HCT116 (cell line): Measurements from ENCODE around the gene ARL2BP.

Source experiments
- ATF3 ChIP-seq: IDR thresholded peaks from 2 replicates; pipeline ENCODE4 v1.6.1; 2012
- CTCF ChIP-seq, 3 experiments: fragments of 200-600 bp in 1 of 3; sonication (generic) in 1 of 3; IDR thresholded peaks in 2 of 3; conservative IDR thresholded peaks in 1 of 3; 2 replicates each; pipeline ENCODE4 v1.5.1; 2012 to 2017; ENCODE audit warnings: low read depth in 2 of 3, low read length in 2 of 3, antibody characterized with exemption in 1 of 3, borderline replicate concordance in 1 of 3, control low read depth in 1 of 3, mild to moderate bottlenecking in 1 of 3, mixed read lengths in 1 of 3, mixed run types in 1 of 3, moderate library complexity in 1 of 3; ENCODE audit not compliant: insufficient read depth in 1 of 3
- EZH2 ChIP-seq: fragments of 200-600 bp; sonication (generic); IDR thresholded peaks from 2 replicates; pipeline ENCODE4 v1.6.1; 2017; ENCODE audit warnings: antibody characterized with exemption, mixed run types
- EZH2phosphoT487 ChIP-seq: fragments of 200-600 bp; IDR thresholded peaks from 2 replicates; pipeline ENCODE4 v1.6.1; 2018; ENCODE audit warnings: antibody characterized with exemption, borderline replicate concordance
- POLR2A ChIP-seq: IDR thresholded peaks from 2 replicates; pipeline ENCODE4 v1.7.0; 2011; ENCODE audit warnings: borderline replicate concordance; ENCODE audit not compliant: insufficient read depth, insufficient read length; ENCODE audit errors: extremely low read depth
- POLR2AphosphoS5 ChIP-seq: IDR thresholded peaks from 2 replicates; pipeline ENCODE4 v1.6.1; 2011; ENCODE audit warnings: mild to moderate bottlenecking, low read depth, low read length, moderate library complexity
- RAD21 ChIP-seq: IDR thresholded peaks from 2 replicates; pipeline ENCODE4 v1.6.1; 2012; ENCODE audit warnings: low read depth, mild to moderate bottlenecking
- TCF7L2 ChIP-seq: IDR thresholded peaks from 2 replicates; pipeline ENCODE4 v1.7.0; 2011; ENCODE audit warnings: borderline replicate concordance, inconsistent platforms; ENCODE audit not compliant: insufficient read depth, insufficient read length; ENCODE audit errors: extremely low read depth
- ZNF274 ChIP-seq: fragments of 200-500 bp; sonication (Bioruptor generic); IDR thresholded peaks from 2 replicates; pipeline ENCODE4 v1.6.1; 2014; ENCODE audit warnings: mild to moderate bottlenecking, low read depth, low read length, inconsistent platforms
- TF ChIP-seq, protein P1 (sequence below): IDR thresholded peaks from 2 replicates; pipeline ENCODE4 v1.6.1; 2011; ENCODE audit warnings: mild to moderate bottlenecking, low read length, moderate library complexity; ENCODE audit not compliant: insufficient replicate concordance; ENCODE audit errors: extremely low read depth
- TF ChIP-seq, protein P2 (sequence below): IDR thresholded peaks from 2 replicates; pipeline ENCODE4 v1.6.1; 2012; ENCODE audit warnings: low read depth

GRCh38 chr16:57270221-57271062, 25.4 kb downstream of the ARL2BP start:
- TF ChIP-seq, protein P1, sequence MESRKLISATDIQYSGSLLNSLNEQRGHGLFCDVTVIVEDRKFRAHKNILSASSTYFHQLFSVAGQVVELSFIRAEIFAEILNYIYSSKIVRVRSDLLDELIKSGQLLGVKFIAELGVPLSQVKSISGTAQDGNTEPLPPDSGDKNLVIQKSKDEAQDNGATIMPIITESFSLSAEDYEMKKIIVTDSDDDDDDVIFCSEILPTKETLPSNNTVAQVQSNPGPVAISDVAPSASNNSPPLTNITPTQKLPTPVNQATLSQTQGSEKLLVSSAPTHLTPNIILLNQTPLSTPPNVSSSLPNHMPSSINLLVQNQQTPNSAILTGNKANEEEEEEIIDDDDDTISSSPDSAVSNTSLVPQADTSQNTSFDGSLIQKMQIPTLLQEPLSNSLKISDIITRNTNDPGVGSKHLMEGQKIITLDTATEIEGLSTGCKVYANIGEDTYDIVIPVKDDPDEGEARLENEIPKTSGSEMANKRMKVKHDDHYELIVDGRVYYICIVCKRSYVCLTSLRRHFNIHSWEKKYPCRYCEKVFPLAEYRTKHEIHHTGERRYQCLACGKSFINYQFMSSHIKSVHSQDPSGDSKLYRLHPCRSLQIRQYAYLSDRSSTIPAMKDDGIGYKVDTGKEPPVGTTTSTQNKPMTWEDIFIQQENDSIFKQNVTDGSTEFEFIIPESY, result no peak
- no peak for TF ChIP-seq CTCF (IDR thresholded peaks at IDR 0.05 in 2 of 3, conservative IDR thresholded peaks at IDR 0.05 in 1 of 3; ENCODE audit: borderline replicate concordance in 1 of 3, insufficient read depth in 1 of 3, low read depth in 2 of 3, low read length in 2 of 3)
- TF ChIP-seq POLR2AphosphoS5, result no peak
- TF ChIP-seq EZH2phosphoT487, result no peak
- no peak for TF ChIP-seq EZH2
- no peak for TF ChIP-seq POLR2A
- TF ChIP-seq, protein P2, sequence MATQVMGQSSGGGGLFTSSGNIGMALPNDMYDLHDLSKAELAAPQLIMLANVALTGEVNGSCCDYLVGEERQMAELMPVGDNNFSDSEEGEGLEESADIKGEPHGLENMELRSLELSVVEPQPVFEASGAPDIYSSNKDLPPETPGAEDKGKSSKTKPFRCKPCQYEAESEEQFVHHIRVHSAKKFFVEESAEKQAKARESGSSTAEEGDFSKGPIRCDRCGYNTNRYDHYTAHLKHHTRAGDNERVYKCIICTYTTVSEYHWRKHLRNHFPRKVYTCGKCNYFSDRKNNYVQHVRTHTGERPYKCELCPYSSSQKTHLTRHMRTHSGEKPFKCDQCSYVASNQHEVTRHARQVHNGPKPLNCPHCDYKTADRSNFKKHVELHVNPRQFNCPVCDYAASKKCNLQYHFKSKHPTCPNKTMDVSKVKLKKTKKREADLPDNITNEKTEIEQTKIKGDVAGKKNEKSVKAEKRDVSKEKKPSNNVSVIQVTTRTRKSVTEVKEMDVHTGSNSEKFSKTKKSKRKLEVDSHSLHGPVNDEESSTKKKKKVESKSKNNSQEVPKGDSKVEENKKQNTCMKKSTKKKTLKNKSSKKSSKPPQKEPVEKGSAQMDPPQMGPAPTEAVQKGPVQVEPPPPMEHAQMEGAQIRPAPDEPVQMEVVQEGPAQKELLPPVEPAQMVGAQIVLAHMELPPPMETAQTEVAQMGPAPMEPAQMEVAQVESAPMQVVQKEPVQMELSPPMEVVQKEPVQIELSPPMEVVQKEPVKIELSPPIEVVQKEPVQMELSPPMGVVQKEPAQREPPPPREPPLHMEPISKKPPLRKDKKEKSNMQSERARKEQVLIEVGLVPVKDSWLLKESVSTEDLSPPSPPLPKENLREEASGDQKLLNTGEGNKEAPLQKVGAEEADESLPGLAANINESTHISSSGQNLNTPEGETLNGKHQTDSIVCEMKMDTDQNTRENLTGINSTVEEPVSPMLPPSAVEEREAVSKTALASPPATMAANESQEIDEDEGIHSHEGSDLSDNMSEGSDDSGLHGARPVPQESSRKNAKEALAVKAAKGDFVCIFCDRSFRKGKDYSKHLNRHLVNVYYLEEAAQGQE, result no peak
- TF ChIP-seq TCF7L2, result no peak
- TF ChIP-seq RAD21, result no peak
- TF ChIP-seq ATF3, result no peak
- TF ChIP-seq ZNF274, result no peak
